HL-60/S4 (cell line): ENCODE measurements around the gene PRDM16.

Experiments
- in situ Hi-C: fragments of 300-500 bp; cut with MboI; formaldehyde crosslinking; loops from 2 replicates; pipeline ENCODE4 v1.14.3; 2022; ENCODE audit warnings: low sequenced_read_pairs

Gene PRDM16

GRCh38 chr1:3290915-3291314 is 221.9 kb downstream of the PRDM16 start:
- in situ Hi-C loops = no loop called here

GRCh38 chr1:3292051-3292722 is 223.2 kb downstream of the PRDM16 start:
- in situ Hi-C loops = no loop called here

DNA sequence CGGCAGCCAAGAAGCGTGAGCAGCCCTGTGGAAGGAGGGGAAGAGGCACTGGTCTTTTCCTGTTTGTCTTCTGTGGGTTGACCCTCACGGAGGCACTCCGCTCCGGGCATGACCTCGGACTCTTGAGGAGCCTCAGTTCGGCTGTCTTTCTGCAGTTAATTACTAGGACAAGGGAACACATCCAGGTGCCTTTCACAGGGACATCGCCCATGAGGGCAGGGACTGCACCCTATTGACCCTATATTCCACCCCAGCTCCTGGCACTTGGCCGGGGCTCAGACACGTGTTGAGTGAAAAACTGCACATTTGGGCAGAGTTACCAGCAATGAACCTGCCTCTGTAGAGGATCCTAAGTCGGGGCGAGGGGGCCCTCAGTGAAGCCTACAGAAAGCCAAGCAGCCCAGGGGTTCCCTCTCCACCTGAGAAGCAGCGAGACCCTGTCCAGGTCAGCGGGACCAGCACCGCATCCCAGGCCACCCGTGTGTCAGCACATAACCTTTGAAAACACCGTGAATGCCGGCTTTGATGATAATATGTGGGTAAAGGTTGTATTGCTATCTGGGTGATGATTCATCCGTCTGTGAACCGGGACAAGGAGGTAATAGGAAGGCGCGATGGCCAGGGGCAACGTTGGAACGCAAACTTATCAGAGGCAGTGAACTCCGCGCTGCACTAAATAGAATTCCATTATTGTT is 224.0 kb downstream of the PRDM16 start:
- in situ Hi-C loops = no loop called here

- in situ Hi-C loops = no loop called here
Observed at GRCh38 chr1:3293563-3294080, 224.6 kb downstream of the PRDM16 start.

GRCh38 chr1:3294450-3294849 is 225.4 kb downstream of the PRDM16 start:
- in situ Hi-C loops = no loop called here

DNA sequence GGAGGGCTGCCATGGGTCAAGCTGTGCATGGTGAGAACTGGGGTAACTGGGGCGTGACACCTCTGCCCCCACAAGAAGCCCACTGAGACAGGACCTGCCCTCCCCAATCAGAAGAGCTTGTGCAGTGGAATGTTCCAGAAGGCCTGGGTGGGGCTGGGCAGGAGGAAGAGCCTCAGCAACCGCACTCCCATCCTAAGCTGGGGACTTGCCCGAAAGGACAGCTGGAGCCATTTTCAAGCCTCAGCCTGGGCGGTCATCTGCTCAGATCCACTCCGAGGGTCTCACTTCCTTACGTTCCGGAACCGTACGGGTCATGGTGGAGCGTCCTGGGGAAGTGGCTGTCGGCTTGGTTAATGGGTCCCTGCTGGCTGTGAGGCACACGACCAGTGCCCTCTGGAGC is 226.8 kb downstream of the PRDM16 start:
- in situ Hi-C loops = no loop called here

- in situ Hi-C loops = no loop called here
Observed at GRCh38 chr1:3296326-3296725, 227.3 kb downstream of the PRDM16 start.

- in situ Hi-C loops = no loop called here
Observed at GRCh38 chr1:3296826-3297225, 227.8 kb downstream of the PRDM16 start.

DNA sequence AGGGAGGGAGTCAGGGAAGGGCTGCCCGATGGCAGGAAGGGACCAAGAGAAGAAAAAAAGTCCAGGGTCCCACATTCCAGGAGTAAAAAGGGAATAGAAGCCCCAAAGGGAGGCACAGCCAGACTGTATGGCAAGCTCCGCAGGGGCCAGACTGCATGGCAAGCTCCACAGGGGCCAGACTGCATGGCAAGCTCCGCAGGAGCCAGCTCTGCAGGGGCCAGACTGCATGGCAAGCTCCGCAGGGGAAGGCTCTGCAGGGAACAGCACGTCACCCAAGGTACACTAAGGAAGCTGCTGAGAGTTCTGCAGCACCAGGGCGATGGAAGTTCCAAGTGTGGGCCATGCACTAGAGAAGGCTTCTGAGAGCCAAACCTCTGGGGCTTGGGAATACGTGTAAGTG is 228.8 kb downstream of the PRDM16 start:
- in situ Hi-C loops = no loop called here

DNA sequence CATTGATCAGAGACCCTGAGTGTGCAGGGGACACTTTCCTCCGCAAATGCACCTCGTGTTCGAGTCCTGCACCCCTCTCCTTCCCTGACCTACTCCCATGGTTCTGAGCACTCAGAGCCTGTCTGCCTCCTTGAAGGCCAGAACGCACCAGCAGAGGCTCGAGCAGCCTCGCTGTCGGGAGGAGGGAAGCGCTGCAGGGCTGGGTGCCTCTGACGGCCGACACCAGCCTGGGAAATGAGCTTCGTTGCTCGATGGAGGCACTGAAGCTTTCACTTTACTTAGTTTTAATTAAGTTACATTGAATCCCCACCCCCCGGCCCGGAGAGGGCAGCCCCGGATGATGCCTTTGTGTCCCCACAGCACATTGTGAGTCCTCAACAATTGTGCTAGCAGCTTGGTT is 229.2 kb downstream of the PRDM16 start:
- in situ Hi-C loops = no loop called here

- in situ Hi-C loops = no loop called here
Observed at GRCh38 chr1:3304246-3304645, 235.2 kb downstream of the PRDM16 start.

DNA sequence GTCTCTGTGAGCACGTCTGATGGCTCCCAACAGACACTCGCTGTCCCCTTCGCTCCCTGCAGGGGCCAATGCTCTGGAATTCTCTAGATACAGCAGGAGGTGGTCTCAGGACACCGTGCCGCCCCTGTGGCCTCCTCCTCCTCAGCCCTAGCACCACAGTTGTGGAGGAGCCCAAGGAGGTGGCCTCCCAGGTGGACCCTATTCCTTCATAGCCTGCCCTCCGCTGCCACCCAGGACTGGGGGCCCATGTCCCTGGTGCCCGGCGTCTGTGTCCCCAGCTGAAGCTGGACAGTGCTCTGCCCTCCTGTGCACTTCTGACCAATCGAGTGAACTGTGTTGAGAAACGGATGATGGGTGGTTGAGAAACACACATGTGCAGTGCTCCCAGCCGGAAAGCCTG is 235.7 kb downstream of the PRDM16 start:
- in situ Hi-C loops = no loop called here

- in situ Hi-C loops = no loop called here
Observed at GRCh38 chr1:3305156-3305555, 236.2 kb downstream of the PRDM16 start.

- in situ Hi-C loops = no loop called here
Observed at GRCh38 chr1:3306583-3307291, 237.7 kb downstream of the PRDM16 start.

- in situ Hi-C loops = no loop called here
Observed at GRCh38 chr1:3307359-3307758, 238.4 kb downstream of the PRDM16 start.

DNA sequence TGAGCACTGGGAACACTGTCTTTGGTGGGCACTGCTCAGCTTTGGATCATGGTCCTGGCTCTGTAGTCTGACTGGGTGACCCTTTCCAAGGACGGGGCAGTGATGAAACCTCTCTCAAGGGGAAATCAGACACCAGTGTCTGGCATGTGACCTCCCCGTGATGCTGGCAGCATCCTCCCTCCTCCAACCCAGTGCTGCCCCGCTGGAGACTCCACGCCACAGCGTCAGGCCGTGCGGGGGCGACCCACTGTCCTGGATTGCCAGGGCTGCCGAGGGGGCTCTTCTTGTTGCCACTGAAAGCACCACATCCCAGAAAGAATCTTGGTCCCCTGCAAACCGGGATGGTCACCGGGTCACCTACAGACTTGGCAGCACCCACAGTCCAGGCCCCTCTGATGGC is 239.1 kb downstream of the PRDM16 start:
- in situ Hi-C loops = no loop called here

DNA sequence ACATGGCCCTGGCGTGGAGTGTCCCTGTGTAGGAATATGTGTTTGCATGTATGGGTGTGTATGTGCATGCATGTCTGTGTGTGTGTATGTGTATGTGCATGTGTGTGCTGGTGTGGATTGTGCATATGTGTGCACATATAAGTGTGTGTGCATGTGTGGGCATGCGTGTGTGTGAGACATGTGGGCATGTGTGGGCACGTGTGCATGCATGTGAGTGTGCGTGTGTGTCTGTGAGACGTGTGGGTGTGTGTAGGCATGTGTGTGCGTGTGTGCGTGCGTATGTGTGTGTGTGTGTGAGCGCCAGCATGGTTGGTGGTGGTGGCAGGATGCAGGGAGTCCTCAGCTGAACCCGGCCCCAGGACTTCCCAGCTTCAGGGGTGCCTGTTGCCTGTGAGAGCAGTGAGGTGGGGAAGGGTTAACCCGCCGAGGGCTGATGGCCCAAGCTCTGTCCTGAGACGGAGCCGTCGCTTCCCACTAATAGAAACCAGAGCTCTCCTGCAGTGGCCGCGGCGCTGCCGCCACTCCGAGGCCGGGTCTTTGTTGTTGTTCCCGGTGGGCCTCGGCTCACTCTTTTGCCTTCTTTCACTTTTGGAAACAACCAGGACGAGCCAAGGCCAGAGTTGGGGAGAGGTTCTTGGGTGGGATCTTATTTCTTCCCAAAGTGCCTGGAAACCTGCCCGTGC is 241.9 kb downstream of the PRDM16 start:
- in situ Hi-C loops = no loop called here

- in situ Hi-C loops = no loop called here
Observed at GRCh38 chr1:3311711-3312110, 242.7 kb downstream of the PRDM16 start.

DNA sequence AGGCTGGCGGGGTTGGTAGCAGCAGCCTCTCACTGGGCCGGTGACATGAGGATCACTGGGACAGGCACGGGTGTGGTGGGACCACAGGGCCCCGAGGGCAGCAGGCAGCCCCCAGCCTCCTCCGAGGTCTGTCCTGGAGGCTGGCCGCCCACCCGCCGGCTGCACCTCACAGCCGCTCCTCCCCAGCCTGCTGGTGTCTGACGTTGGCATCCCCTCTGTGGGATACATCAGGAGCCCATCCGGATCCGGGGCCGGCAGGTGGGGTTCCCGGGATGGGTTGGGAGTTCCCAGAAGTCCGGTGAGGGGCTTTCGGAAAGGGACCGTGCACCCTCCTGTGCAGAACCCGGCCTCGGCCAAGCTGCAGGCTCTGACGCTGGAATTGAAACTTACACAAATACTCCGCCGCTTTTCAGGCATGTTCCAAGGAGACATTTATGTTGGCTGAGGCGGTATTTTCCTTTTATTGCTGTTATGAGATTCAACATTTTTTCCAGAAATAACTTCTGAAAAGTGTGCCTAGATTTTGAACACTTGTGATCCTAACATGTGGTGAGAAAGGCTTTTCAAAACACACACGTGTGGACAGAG is 243.4 kb downstream of the PRDM16 start:
- in situ Hi-C loops = no loop called here

DNA sequence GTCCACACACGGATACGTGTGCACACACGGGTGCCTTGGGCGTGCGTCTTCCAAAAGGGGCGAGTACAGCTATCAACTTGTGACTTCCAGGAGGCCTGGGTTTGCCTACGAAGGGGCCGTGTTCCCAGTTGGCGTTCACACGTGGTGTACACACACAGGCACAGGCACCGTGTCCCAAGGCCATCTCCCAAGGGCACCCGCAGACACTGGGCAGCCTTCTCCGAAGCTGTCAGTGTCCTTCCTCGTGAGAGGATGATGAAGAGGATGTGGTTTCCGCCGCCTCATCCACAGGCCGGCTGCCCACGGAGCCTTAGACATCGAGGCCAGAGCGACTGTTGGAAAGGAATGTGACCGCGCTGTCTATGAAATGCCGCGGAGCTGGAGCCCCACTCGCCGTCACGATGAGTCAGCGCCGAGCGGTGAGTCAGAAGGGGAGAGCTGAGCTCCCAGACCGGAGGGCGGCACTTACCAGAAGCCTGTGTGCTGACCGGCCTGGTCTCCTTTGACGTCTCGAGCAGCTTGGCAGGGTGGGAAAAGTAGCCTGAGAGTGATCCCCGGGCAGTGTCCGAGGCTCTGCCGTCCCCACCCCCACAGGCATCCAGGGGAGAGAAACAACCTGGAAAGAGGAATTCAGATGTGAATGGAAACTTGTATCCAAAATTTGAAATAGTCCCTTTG is 244.0 kb downstream of the PRDM16 start:
- in situ Hi-C loops = no loop called here
